AG04449 (cell line): ENCODE data around the gene ATP8A2.
"Not testable (repeated sequence)": the region's sequence is repeated elsewhere in the genome, so short reads cannot be mapped to it uniquely, and the experiment has no call there.

ENCODE experiments used
- CTCF ChIA-PET: fragments of 350-600 bp; formaldehyde crosslinking; extraction: SDS; loops from one replicate; lab custom pipeline; 2021; ENCODE audit warnings: antibody characterized with exemption; lab: Yijun Ruan, JAX
- POLR2A ChIA-PET: fragments of 400-600, 350-600 bp; formaldehyde crosslinking; extraction: SDS; loops from one replicate; lab custom pipeline; 2020; ENCODE audit warnings: antibody characterized with exemption, inconsistent platforms; lab: Yijun Ruan, JAX
- DNase-seq: peaks from one replicate; pipeline ENCODE4 v3.0.0-alpha.2; 2010; ENCODE audit warnings: low read depth, low spot score
- H3K4me3 ChIP-seq: 2 replicates; pipeline ENCODE4 v1.5.1; 2011; ENCODE audit warnings: low read depth, mild to moderate bottlenecking, control low read depth, low read length
- CTCF ChIP-seq: IDR thresholded peaks from one replicate; pipeline ENCODE4 v1.5.1; 2011; ENCODE audit warnings: mild to moderate bottlenecking, moderate library complexity, low read length, control low read depth, inconsistent platforms; ENCODE audit not compliant: insufficient read depth; ENCODE audit errors: missing control alignments

The ATP8A2 gene

GRCh38 chr13:26067601-26068000 lies 695.8 kb downstream of the ATP8A2 start:
- DNase-seq: no peak
- POLR2A ChIA-PET: no interaction called here
- CTCF ChIA-PET: interaction anchor here (2.3 kb wide), 1 partner anchor 493 kb away, joined by 9 read pairs; no protein-coding TSS in a partner anchor
- H3K4me3 ChIP-seq: no peak overlapping the region
- TF ChIP-seq CTCF: no peak

GRCh38 chr13:26068372-26068771 lies 696.6 kb downstream of the ATP8A2 start:
- CTCF ChIA-PET: interaction anchor here (0.9 to 2.3 kb wide), 2 partner anchors 10 to 494 kb away, joined by 3 to 9 read pairs; no protein-coding TSS in a partner anchor
- DNase-seq, POLR2A ChIA-PET: not testable (repeated sequence)

GRCh38 chr13:26069642-26070041 lies 697.9 kb downstream of the ATP8A2 start:
- POLR2A ChIA-PET, DNase-seq, H3K4me3 ChIP-seq: not testable (repeated sequence)
- CTCF ChIA-PET: interaction anchor here (1.0 kb wide), 1 partner anchor 33 kb away, joined by 3 read pairs; no protein-coding TSS in a partner anchor

More at GRCh38 chr13:26068372-26068771, 696.6 kb downstream of the ATP8A2 start:
- not testable (repeated sequence) for H3K4me3 ChIP-seq

- ChIA-PET POLR2A (no interaction called here), CTCF (interaction anchor here (1.0 to 3.4 kb wide), 4 partner anchors 495 to 755 kb away, joined by 3 to 33 read pairs (median 7); no protein-coding TSS in a partner anchor)
- TF ChIP-seq CTCF: no peak
- DNase-seq: no peak
- no peak overlapping the region for H3K4me3 ChIP-seq
Observed at GRCh38 chr13:26071691-26072090, 699.9 kb downstream of the ATP8A2 start.

GRCh38 chr13:26072335-26072734 lies 700.6 kb downstream of the ATP8A2 start:
- CTCF ChIA-PET: interaction anchor here (0.7 to 3.4 kb wide), 6 partner anchors 8 to 755 kb away, joined by 3 to 33 read pairs (median 4); no protein-coding TSS in a partner anchor
- DNase-seq, H3K4me3 ChIP-seq, POLR2A ChIA-PET: not testable (repeated sequence)

GRCh38 chr13:26074706-26075105 lies 702.9 kb downstream of the ATP8A2 start:
- ChIA-PET POLR2A (no interaction called here), CTCF (interaction anchor here (0.8 to 3.4 kb wide), 4 partner anchors 84 to 502 kb away, joined by 3 to 18 read pairs (median 3); no protein-coding TSS in a partner anchor)
- TF ChIP-seq CTCF: no peak
- DNase-seq: no peak
- no peak overlapping the region for H3K4me3 ChIP-seq
